Stimulated activated CD4-positive, alpha-beta T cell treated with anti-CD3 and anti-CD28 coated beads, Interleukin-4, amount 100 ng/mL, for 4 hours (primary cell): ENCODE measurements around the gene CHID1.

Experiments
- DNase-seq, 2 experiments: peaks; one replicate each; pipeline ENCODE4 v3.0.0-alpha.2; 2020

Gene CHID1

DNA sequence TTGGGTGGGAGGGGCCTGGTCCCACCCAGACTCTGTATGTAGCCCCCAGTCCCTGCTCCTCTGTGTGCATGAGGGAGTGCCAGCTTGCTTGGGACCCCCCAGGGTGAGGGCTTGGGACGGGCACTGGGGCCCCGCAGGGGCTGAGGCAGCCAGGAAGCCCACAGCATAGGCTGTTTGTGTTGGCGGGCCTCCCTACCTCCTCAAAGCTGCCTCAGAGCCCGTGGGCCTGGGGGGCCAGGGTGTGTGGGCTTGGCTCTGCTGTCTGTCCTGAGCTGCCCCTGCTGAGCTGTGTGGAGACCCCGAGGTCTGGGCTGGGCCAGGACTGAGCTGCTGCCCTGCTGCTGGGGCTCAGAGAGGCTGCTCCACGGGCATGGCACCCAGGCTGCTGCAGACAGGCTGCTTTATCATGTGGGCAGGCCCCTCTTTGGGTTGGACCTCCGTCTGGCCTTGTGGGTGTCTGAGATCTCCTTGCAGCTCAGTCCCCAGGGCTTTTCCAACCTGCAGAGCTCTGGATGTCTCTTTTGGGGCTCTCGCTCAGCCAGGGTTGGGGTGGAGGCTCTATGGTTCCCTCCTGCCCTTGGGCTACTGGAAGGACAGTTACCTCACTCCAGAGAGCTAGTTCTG lies 64.6 kb downstream of the CHID1 start:
- no peak for DNase-seq

DNA sequence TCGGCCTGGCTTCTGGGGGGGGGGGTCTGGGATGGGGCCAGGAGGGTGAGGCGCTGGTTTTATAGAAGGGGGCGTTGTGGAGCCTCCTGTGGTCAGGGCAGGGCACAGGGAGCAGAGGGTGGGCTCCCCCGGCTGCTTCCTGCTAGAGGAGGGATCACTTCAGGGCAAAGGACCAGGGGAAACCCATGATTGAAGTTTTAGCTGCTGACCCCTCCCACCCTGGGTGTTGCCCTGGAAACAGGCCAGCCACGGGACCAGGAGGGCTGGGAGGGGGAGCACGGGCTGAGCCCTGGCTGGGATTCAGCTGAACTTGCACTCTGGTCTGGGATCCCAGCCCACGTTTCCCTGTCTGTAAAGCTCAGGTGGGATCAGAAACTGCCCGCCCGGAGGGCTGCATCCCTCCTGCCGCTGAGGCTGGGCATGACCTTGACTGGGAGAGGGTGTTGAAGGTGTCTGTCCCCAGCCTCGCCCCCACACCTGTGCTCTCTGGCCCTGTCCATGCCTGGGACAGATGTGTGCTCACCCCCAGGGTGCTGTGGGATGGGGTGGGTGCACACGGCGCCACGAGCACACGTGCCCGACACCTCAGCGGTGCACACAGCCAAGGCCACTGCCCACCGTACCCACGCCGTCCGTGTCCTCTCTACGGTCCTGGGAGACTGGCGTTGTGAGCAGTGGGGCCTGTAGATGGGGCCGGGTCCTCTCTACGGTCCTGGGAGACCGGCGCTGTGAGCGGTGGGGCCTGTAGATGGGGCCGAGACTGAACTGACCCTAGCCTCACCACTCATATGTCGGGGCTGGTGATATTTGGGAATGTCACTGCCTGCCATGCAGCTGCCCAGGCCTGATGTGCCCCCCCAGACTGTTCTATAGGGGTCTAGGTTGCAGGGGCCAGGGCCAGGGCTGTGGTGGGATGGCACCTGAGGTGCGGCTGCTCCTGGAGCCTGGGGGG lies 65.6 kb downstream of the CHID1 start:
- DNase-seq, result no peak

DNA sequence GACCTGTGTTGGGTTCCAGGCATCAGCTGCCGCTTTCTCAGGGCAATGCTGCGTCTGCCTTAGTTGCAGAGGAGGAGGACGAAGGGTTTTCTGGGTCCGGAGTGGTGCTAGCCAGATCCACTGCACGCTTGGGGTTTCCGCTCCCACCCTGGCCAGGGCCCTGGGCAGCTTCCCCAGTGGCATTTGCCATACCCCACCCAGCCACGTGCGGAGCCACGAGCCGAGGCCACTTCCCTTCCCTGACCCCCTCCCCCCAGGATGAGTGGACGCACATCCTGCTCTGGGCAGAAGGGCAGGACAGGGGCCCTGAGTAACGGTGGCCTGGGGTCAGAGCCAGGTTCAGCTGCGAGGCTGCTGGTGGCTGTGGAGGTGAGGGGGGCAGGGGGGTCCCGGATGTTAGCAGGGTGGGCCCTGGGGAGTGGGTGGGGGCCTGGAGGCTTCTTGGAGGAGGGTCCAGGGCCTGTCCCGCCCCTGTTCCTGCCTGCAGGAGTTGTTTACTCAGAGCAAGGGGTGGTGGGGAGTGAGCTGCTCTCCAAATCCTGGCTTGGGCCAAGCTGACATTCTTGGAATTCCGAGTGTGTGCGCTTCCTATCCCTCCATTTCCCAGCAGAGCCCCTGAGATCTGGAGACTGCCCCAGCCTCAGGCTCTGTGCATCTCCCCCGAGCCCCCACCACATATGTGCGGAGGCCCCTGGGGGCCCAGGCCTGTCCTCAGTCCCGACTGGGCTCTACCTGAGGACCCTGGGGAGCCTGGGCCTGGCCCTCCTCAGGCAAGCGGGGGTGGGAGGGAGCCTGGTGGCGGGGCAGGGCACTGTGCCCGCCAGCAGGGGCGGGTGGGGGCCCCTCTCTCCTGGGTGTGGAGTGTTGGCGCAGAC lies 66.6 kb downstream of the CHID1 start:
- DNase-seq, result no peak

DNA sequence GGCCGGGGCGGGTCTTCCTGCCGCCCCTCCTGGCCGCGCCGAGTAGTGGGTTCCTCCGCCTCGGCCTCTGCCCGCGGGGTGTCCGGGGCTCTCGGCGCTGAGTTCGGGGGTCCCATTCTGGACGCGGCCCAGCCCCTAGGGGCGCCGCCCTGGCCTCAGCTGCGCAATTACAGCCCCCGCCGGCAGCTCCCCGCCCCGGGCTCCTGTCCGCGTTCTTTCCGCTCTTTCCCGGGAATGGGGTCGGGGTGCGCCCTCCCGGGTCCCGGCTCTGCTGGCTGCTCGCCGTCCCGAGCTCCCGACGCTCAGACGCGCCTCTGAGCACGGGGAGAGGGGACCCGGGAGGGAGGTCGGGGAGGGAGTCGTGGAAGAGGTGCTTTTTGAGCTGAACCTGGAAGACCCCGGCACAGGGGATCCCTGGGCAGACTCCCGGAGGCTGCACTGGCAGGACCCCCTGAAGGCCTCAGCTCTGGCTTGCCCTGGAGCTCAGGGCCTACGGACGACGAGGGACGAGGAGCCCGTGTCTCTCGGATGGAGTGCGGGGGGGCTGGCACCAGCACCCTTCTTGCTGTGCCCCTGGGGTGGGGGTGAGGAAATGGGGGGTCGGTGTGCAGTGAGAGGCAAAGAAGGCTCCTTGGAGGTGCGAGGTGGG lies 67.4 kb downstream of the CHID1 start:
- no peak for DNase-seq

DNA sequence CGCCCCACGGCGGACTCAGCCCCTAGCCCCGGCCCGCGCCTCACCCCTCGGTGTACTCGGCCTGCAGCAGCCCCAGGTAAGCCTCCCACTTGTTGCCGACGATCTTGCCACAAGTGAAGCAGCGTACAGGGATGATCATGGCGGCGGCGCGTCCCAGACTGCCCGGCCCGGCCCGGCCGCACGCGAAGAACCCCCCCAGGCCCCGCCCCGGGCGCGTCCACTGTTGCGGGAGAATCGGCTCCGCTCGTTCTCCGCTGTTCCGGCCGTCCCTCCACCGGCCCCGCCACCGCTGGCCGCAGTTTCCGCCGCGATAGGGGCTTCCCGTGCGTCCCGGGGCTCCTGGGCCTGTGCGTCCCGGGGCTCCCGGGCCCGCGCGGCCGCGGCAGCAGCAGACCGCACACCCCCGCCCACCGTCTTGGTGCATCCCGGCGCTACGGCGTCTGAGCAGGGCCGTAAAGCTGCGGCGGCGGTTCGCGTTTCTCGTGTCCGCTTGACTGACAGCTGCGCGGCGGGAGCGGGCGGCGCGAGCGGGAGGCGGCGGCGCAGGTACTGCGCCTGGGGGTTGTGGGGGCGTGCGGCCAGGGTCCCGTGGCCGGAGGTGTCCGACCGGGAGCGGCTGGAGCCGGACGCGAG lies 68.1 kb downstream of the CHID1 start, which contains the start of the genes POLR2L and TSPAN4:
TSS of gene POLR2L (minus strand) at position 160 of the 633 bp plus-strand sequence. CDS start at position 139, 21 bp downstream.
TSS of gene TSPAN4 (plus strand) at position 483 of the 633 bp plus-strand sequence. CDS start 7,453 bp downstream, outside the sequence.
- DNase-seq, result peak; percentile 79 to 90

DNA sequence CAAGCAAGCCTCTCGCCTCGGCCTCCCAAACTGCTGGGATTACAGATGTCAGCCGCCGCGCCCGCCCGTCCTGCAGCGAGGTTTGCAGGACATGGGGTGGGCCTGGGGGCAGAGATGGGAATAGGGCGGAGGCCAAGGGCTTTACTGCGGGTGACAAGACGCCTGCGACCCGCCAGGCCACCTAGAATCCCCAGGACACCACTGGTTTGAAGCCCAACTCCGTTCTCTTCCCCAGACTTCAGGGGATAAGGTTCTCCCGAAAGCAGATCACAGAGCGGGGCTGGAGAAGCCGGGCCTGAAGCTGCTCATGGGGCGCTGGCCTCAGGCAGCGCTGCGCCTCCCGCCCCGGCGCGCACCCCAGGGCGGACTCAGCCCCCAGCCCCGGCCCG lies 68.6 kb downstream of the CHID1 start:
- DNase-seq, result no peak

DNA sequence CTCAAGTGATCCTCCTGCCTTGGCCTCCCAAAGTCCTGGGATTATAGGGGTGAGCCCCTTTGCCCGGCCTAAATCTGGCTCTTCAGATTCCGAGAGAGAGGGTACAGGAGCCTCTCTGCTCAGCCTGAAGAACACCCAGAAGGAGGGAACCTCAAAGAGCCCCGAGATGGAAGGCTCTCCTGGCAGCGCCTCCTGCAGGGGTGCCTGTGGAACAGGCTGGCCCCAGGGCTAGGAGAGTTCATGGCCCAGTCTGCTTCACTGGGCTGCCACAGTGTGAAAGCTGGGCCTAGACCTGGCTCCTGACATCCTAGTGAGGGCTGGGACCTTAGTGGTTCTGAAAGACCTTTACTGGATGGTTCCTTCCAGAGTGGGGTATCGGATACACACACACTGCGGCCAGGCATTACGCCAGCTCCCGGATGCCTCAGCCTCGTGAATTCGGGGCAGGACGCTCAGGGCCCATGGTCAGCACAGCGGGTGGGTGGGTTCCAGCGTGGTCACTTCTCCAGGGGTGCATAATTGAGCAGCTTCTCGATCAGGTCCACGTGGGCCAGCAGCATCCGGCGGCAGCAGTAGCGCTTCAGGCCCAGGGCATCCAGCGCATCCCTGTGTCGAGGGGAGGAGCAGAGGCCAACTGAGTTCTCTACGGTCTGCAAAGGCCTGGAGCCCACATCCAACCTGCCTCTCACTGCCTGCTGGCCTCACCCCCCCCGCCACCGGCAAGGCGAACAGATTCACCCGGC lies 70.6 kb downstream of the CHID1 start:
- DNase-seq, result no peak

DNA sequence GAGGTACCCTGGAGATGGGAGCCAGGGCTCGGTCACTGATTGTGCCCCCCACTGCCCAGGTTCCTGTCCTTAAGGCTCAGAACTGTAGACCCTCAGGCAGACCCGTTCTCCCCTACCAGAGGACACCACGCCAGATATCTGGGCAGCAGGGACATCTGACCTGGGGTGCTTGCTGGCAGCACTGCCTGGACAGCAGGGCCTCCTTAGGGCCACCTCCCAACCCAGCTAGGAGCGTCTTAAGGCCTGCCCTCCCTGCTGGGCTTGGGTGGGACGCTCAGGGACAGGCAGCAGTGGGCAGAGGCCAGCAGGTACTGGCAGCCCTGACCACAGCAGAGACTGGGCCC lies 71.4 kb downstream of the CHID1 start:
- no peak for DNase-seq

DNA sequence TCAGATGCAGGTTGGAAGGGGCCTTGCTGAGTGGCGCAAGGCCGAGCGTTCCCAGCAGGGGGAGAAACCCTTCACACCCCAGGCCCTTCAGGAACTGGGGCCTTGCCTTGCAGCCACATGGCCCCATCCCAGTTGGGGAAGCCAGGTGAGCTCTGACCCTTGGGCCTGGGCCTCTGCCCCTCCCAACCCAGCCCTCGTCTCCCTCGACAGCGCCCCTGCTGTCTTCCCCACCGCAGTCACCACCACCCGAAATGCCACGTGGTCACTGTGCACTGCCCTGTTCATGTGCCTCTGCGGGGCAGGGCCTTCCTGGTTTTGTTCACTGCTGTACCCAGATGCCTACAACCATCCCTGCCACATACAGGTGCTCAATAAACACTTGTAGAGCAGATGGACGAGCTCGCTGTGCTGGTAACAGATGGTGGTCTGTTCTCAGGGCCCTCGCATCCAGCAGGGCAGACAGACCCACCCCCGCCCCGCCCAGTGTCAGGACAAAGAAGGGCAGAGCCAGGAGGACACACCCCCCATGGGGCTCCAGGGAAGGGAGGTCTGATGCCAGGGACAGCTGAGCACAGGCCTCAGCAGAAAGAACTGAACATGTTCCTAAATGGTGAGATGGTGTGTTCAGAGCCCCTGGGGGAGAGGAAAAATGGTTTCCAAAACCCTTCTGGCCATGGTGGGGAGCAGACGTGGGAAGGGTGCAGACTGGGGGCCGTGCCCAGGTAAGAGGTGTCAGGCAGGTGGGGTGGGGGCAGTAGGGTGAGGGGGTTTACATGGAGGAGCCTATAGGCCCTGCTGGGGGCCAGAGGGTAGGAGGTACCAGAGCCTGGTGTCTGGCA lies 72.0 kb downstream of the CHID1 start:
- no peak for DNase-seq

DNA sequence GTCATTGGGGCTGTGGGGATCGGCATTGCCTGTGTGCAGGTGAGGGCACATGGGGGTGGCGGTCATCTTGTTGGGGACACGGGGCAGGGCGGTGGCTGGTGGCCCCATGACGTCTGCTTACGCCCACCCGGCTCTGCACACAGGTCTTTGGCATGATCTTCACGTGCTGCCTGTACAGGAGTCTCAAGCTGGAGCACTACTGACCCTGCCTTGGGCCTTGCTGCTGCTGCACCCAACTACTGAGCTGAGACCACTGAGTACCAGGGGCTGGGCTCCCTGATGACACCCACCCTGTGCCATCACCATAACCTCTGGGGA lies 72.7 kb downstream of the CHID1 start:
- DNase-seq, result no peak

DNA sequence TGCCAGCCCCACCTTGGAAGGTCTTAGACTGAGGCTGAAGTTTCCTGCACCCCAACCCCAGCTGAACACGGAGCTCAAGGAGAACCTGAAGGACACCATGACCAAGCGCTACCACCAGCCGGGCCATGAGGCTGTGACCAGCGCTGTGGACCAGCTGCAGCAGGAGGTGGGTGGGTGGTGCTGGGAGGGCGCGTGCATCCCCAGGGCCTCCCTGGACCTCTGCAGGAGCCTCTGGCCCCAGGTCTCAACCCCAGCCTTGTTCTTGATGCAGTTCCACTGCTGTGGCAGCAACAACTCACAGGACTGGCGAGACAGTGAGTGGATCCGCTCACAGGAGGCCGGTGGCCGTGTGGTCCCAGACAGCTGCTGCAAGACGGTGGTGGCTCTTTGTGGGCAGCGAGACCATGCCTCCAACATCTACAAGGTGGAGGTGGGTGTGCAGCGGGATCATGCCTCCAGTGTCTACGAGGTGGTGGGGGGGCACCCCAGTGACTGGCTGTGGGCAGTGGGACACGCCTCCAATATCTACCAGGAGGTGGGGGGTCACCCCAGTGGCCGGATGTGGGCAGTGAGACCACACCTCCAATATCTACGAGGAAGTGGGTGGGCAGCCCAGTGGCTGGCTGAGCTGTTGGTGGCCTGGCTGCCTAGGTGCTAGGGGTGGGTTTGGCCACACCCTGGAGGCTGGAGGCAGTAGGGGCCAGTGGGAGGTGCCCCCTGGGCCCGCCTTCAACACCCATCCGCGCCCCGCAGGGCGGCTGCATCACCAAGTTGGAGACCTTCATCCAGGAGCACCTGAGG lies 73.2 kb downstream of the CHID1 start:
- no peak for DNase-seq

DNA sequence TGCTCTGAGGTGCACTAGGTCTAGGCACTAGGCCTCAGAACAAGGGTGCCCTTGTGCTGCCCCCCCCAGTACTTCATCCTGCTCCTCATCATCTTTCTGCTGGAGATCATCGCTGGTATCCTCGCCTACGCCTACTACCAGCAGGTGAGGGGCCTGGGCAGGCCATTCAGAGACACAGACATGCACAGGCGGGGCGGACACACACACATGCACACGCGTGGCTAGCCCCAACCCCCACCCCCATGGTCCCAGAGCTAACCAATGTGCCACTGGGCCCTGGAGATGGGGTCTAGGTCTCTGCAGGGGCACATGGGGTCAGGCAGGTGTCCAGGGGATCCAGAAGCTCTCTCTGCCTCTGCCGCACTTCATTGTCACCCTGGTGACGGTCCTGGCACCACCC lies 73.9 kb downstream of the CHID1 start:
- DNase-seq, result no peak

DNA sequence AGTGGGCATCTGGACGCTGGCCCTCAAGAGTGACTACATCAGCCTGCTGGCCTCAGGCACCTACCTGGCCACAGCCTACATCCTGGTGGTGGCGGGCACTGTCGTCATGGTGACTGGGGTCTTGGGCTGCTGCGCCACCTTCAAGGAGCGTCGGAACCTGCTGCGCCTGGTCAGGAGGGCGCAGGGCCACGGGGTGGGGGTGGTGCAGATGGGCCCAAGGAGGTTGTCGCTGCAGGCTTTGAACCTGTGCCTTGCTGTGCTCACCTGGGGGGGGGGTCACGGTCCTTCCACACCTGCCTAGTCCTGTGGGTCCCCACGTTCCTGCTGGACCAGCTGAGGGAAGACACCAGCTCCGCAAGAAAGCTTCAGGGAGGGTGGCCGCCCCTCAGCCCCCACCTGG lies 74.3 kb downstream of the CHID1 start:
- DNase-seq, result no peak

DNA sequence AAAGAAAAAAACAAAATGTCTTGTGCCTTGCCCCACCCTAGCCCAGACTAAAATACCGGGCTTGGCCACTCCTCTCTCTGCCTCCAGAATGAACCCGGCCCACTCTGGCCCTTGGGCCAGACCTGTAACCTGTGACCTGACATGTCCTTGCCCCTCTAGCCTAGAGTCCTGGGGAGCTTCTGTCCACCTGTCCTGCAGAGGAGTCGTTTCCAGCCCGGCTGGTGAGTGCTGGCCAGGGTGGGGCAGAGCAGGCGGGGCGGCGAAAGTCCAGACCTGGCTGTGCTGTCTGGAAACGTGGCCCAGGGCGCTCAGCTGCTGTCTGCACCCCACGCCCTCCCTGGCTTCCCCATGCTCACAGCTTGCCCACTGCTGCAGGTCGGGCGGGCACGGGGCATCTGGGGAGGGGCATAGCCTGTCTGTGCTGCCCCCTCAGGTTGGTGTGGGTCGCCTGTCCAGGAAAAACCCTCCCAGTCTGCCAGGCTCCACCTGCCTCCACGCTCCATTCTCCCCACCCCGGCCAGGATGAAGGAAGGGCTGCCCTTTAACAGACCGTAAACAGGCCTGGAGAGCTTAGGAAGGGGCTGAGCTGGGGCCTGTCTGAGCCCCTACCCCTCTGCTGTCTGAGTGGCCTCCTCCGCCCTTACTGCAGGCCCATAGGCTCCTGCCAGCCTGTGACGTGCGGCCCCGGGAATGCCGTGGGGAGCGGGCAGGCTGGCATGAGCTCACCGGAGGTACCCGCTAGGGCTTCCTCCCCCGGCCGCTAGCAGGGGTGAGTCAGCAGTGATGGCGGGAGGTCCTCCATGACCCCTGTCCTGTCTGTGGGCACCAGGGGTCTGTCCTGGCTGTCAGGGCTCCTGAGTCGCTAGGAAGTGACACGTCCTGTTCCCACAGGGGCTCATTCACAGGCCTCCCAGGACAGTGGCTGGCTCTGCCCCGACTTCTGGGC lies 76.0 kb downstream of the CHID1 start:
- DNase-seq, result no peak

DNA sequence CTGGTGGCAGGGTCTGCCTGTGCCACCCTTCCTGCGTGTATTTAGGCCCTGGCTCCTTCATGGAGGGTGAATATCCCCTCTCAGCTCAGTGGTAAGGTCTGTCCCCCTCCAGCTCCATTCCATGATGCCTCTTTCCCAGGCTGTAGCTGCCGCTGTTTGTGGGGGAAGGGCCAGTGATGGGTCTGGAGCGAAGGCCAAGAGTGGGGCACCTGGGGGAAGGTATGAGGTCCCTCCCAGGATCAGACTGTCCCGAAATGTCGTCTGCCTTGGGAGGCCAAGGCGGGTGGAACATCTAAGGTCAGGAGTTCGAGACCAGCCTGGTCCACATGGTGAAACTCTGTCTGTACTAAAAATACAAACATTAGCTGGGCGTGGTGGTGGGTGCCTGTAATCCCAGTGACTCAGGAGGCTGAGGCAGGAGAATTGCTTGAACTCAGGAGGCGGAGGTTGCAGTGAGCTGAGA lies 76.7 kb downstream of the CHID1 start:
- no peak for DNase-seq

DNA sequence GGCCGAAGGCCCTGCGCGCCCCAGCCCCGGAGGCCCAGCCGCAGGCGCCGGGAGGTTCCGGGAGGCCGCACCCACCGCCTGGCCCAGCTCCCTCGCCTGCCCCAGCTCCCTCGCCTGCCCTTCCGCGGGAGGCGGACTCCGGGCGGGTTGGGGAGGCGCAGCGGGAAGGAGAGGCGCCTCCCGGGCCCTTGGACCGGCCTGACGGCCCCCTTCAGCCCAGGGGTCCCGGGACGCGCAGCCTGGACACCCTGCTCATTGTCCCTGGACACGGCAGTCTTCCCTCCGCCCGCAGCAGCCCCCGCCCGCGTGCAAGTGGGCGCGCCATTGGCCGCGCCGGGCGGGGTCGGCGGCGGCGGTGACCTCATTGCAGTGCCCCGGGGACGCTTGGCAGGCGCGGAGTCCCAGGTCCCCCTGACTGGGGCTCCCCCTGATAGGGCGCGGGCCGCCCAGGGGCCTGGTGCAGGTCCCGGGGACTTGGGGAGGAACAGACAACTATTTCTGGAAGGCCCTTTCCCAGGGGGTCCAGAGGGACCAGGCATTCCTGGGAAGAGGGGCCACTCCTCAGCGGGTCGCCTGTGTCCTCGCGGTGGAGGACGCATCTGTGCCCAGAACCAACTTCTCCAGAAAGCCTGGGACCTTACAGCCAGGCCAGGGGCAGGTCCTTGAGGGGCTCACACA lies 77.4 kb downstream of the CHID1 start:
- no peak for DNase-seq

DNA sequence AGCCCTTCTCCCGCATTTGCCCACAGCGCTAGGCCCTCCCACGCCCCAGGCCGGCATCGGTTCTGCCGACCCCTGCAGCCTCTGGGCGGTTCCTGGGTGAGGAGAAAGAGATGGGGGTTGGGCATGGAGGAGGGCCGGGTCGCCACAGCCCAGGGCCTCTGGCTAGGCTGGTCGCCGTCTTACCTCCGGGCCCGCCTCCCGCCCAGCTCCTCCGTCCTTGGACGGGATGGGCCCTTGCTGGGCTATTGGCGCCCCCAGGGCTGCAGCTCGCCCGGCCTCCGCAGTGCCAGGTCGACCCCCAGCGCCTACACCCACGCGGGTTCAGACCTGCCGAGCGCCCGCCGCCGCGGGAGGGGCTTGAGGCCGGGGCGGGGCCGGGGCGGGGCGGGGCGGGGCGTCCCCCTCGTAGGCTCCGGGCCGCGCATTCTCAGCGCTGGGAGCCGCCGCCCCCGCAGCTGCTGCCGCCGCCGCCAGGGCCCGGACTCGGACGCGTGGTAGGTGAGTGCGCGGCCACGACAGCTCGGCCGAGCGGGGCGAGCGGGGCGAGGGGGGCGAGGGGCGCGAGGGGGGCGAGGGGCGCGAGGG lies 78.0 kb downstream of the CHID1 start, which contains the start of gene CD151:
TSS of gene CD151 (plus strand) at position 424 of the 585 bp plus-strand sequence. CDS start 3,118 bp downstream, outside the sequence.
- peak; percentile 52 to 60 for DNase-seq
